Liver (tissue), 9 donors: ENCODE measurements around the gene CYP8B1. TPM values are rescaled to one million over a fixed set of nuclear protein-coding genes. Genes with fewer than 3 reads are reported as not detected.
"Not testable (repeated sequence)": the region's sequence is repeated elsewhere in the genome, so short reads cannot be mapped to it uniquely, and the experiment has no call there.

Experiments used
- DNase-seq: peaks from one replicate; pipeline ENCODE4 v3.0.0-alpha.2; 2017; ENCODE audit warnings: low spot score
- H3K27ac ChIP-seq, 2 donors: one replicate each; pipeline ENCODE4 v1.7.0; 2013; ENCODE audit warnings: inconsistent platforms in 2 of 2, low read length in 2 of 2, control low read depth in 1 of 2, low read depth in 1 of 2, mild to moderate bottlenecking in 1 of 2
- H3K27me3 ChIP-seq, 4 donors: one replicate each; pipeline versions ENCODE4 v1.6.1 to v1.7.0; 2013; ENCODE audit warnings: low read length in 3 of 4, inconsistent platforms in 1 of 4, mild to moderate bottlenecking in 1 of 4, moderate library complexity in 1 of 4; ENCODE audit not compliant: control insufficient read depth in 4 of 4, insufficient read depth in 4 of 4
- H3K36me3 ChIP-seq, 4 donors: one replicate each; pipeline versions ENCODE4 v1.6.1 to v1.7.0; 2013; ENCODE audit warnings: low read length in 3 of 4, mild to moderate bottlenecking in 3 of 4, low read depth in 1 of 4, moderate library complexity in 1 of 4; ENCODE audit not compliant: control insufficient read depth in 4 of 4, insufficient read depth in 3 of 4
- H3K4me1 ChIP-seq, 4 donors: one replicate each; pipeline versions ENCODE4 v1.6.1 to v1.7.0; 2013; ENCODE audit warnings: low read length in 3 of 4, mild to moderate bottlenecking in 3 of 4, moderate library complexity in 1 of 4; ENCODE audit not compliant: control insufficient read depth in 4 of 4, insufficient read depth in 4 of 4
- H3K4me3 ChIP-seq, 3 donors: one replicate each; pipeline versions ENCODE4 v1.6.1 to v1.7.0; 2013; ENCODE audit warnings: low read length in 3 of 3, control low read depth in 1 of 3, low read depth in 1 of 3, mild to moderate bottlenecking in 1 of 3
- H3K9ac ChIP-seq, 2 donors: one replicate each; pipeline ENCODE4 v1.7.0; 2013; ENCODE audit warnings: low read length in 2 of 2, mild to moderate bottlenecking in 2 of 2, moderate library complexity in 2 of 2, control low read depth in 1 of 2, low read depth in 1 of 2
- H3K9me3 ChIP-seq, 4 donors: one replicate each; pipeline versions ENCODE4 v1.6.1 to v1.7.0; 2013; ENCODE audit warnings: low read length in 3 of 4; ENCODE audit not compliant: control insufficient read depth in 4 of 4
- ATF3 ChIP-seq: IDR thresholded peaks from 2 replicates; pipeline ENCODE4 v1.6.1; 2016; ENCODE audit warnings: antibody characterized with exemption
- CTCF ChIP-seq: fragments of 150-350 bp; IDR thresholded peaks from 2 replicates; pipeline ENCODE4 v1.5.1; 2017; ENCODE audit warnings: improper control_type of control experiment, low read depth, low read length; ENCODE audit not compliant: missing input control
- EGR1 ChIP-seq, 2 donors: IDR thresholded peaks; 2 replicates each; pipeline ENCODE4 v1.6.1; 2016 to 2018; ENCODE audit warnings: antibody characterized with exemption in 2 of 2, low read depth in 2 of 2
- FOXA2 ChIP-seq: IDR thresholded peaks from 2 replicates; pipeline ENCODE4 v1.6.1; 2016; ENCODE audit warnings: antibody characterized with exemption
- GABPA ChIP-seq, 2 donors: IDR thresholded peaks in 1 of 2; conservative IDR thresholded peaks in 1 of 2; 2 replicates each; pipeline ENCODE4 v1.6.1; 2016; ENCODE audit warnings: antibody characterized with exemption in 2 of 2, mild to moderate bottlenecking in 1 of 2, moderate library complexity in 1 of 2
- HNF4G ChIP-seq: IDR thresholded peaks from 2 replicates; pipeline ENCODE4 v1.6.1; 2016; ENCODE audit warnings: antibody characterized with exemption
- RAD21 ChIP-seq, 2 donors: IDR thresholded peaks; 2 replicates each; pipeline ENCODE4 v1.6.1; 2016; ENCODE audit warnings: antibody characterized with exemption in 2 of 2, mild to moderate bottlenecking in 2 of 2
- RXRA ChIP-seq, 2 donors: IDR thresholded peaks; 2 replicates each; pipeline ENCODE4 v1.6.1; 2017 to 2018; ENCODE audit warnings: antibody characterized with exemption in 2 of 2, mild to moderate bottlenecking in 1 of 2
- SP1 ChIP-seq: IDR thresholded peaks from 2 replicates; pipeline ENCODE4 v1.6.1; 2018; ENCODE audit warnings: antibody characterized with exemption, mild to moderate bottlenecking
- ZBTB33 ChIP-seq: IDR thresholded peaks from 2 replicates; pipeline ENCODE4 v1.6.1; 2016; ENCODE audit warnings: antibody characterized with exemption
- WGBS: extraction: QIAGEN DNeasy Blood & Tissue Kit; methylation state at CpG from one replicate; pipeline ENCODE4 v1.1.7; 2013; 5-methylcytosine and 5-hydroxymethylcytosine counted together
- polyA plus RNA-seq, 2 donors: library from polyadenylated mRNA; stranded (reverse) in 1 of 2; unstranded in 1 of 2; fragments of 200-250 nt in 1 of 2; fragments of >200 nt in 1 of 2; fragmentation: Nextera tagmentation in 1 of 2; extraction: Ambion mirVana in 1 of 2; gene quantifications; one replicate each; pipeline versions ENCODE4 v1.2.1 to v1.2.3, GENCODE V29; 2013 to 2015
- total RNA-seq, 2 donors: library from RNA; depleted of rRNA; stranded (reverse); fragments of >200 nt; gene quantifications; one replicate each; pipeline ENCODE4 v1.2.3, GENCODE V29; 2014
- donor health status: healthy.
- donor health status: healthy.
- donor health status: healthy.
- donor health status: healthy.
- donor health status: healthy.

CYP8B1 gene
- total and polyA plus RNA-seq, 4 donors = 21.2 to 490 (median 223) TPM

GRCh38 chr3:42886294-42886822 is 10.7 kb upstream of the CYP8B1 start:
- TF ChIP-seq ZBTB33 (no peak), SP1 (no peak), RAD21 (IDR thresholded peaks at IDR 0.05) (no peak)
- H3K4me1 ChIP-seq = peaks cover 0 to under 1% (median 0%) of the 10 kb centered on the region in 4 donors
- no peaks in the 10 kb centered on the region for H3K9me3 ChIP-seq
- H3K27ac ChIP-seq = no peak overlapping the region
- no peaks in the 10 kb centered on the region for H3K27me3 ChIP-seq
- H3K36me3 ChIP-seq = no peaks in the 10 kb centered on the region
- 90% methylated on average over 1 of the region's 1 CpG for WGBS
- H3K4me3 ChIP-seq = no peak overlapping the region
- H3K9ac ChIP-seq = no peak overlapping the region
- no peak for DNase-seq

GRCh38 chr3:42884324-42884723 is 8.6 kb upstream of the CYP8B1 start:
- 84% methylated on average over 2 of the region's 2 CpGs for WGBS
- Histone ChIP-seq H3K36me3 (no peaks in the 10 kb centered on the region), H3K27ac (no peak overlapping the region), H3K4me1 (peaks cover 0 to 10% (median 5%) of the 10 kb centered on the region in 4 donors), H3K9me3 (no peaks in the 10 kb centered on the region), H3K4me3 (no peak overlapping the region), H3K27me3 (no peaks in the 10 kb centered on the region), H3K9ac (no peak overlapping the region)
- TF ChIP-seq ATF3 = no peak
- DNase-seq = no peak

GRCh38 chr3:42883251-42883930 is 7.7 kb upstream of the CYP8B1 start:
- not testable (repeated sequence) for H3K4me3 ChIP-seq, H3K9me3 ChIP-seq, DNase-seq, H3K36me3 ChIP-seq, H3K9ac ChIP-seq, H3K27ac ChIP-seq, H3K27me3 ChIP-seq
- WGBS = 87% methylated on average over 6 of the region's 6 CpGs
- H3K4me1 ChIP-seq = peaks cover 0 to 10% (median 5%) of the 10 kb centered on the region in 4 donors

- Histone ChIP-seq H3K4me3 (peak overlapping the region; percentile 56 to 65 (median 57)), H3K9ac (peak overlapping the region in 1 of 2 donors; percentile 55), H3K27me3 (no peaks in the 10 kb centered on the region), H3K9me3 (no peaks in the 10 kb centered on the region), H3K4me1 (peaks cover 5 to 35% (median 22%) of the 10 kb centered on the region in 4 donors), H3K36me3 (no peaks in the 10 kb centered on the region), H3K27ac (peak overlapping the region; percentile 87 to 91)
- DNase-seq = peak; percentile 89
- 3% methylated on average over 61 of the region's 61 CpGs for WGBS
- TF ChIP-seq ZBTB33 (no peak), CTCF (peak; percentile 94), HNF4G (no peak), RXRA (IDR thresholded peaks at IDR 0.05) (peak in 1 of 2 donors; percentile 19), GABPA (IDR thresholded peaks at IDR 0.05 in 1 of 2, conservative IDR thresholded peaks at IDR 0.05 in 1 of 2) (peak in 1 of 2 donors; percentile 75), FOXA2 (no peak), SP1 (peak; percentile 26), EGR1 (IDR thresholded peaks at IDR 0.05; ENCODE audit: low read depth in 2 of 2) (no peak)
These were observed 5.1 kb upstream of the CYP8B1 start for GRCh38 chr3:42880601-42881451.
